H9 (cell line): ENCODE data around the gene IGLL1. TPM values are rescaled to one million over a fixed set of nuclear protein-coding genes. Genes with fewer than 3 reads are reported as not detected.

Source experiments
- DNase-seq: peaks from one replicate; pipeline ENCODE4 v3.0.0-alpha.2; 2017
- H2AFZ ChIP-seq: one replicate; pipeline ENCODE4 v1.6.1; 2013; ENCODE audit warnings: mild to moderate bottlenecking, low read length, control low read depth, moderate library complexity
- H2AK5ac ChIP-seq: 2 replicates; pipeline ENCODE4 v1.6.1; 2013; ENCODE audit warnings: low read length, control low read depth, mixed read lengths; ENCODE audit not compliant: insufficient read length
- H2BK120ac ChIP-seq: one replicate; pipeline ENCODE4 v1.6.1; 2013; ENCODE audit warnings: low read depth, mild to moderate bottlenecking, low read length, control low read depth, inconsistent platforms; ENCODE audit not compliant: poor library complexity, severe bottlenecking
- H2BK12ac ChIP-seq: 2 replicates; pipeline ENCODE4 v1.6.1; 2013; ENCODE audit warnings: low read length, control low read depth, mixed read lengths, low read depth; ENCODE audit not compliant: insufficient read length
- H2BK15ac ChIP-seq: 2 replicates; pipeline ENCODE4 v1.6.1; 2013; ENCODE audit warnings: low read depth, low read length, control low read depth
- H2BK20ac ChIP-seq: one replicate; pipeline ENCODE4 v1.6.1; 2013; ENCODE audit warnings: low read depth, mild to moderate bottlenecking, low read length, control low read depth, inconsistent platforms; ENCODE audit not compliant: poor library complexity, severe bottlenecking
- H2BK5ac ChIP-seq: 2 replicates; pipeline ENCODE4 v1.6.1; 2013; ENCODE audit warnings: low read length, control low read depth, mixed read lengths; ENCODE audit not compliant: insufficient read length
- H3K14ac ChIP-seq: 2 replicates; pipeline ENCODE4 v1.6.1; 2013; ENCODE audit warnings: low read length, control low read depth; ENCODE audit not compliant: insufficient read depth
- H3K18ac ChIP-seq: 2 replicates; pipeline ENCODE4 v1.6.1; 2013; ENCODE audit warnings: low read depth, mild to moderate bottlenecking, mixed read lengths, low read length, control low read depth; ENCODE audit not compliant: insufficient read length
- H3K23ac ChIP-seq: 2 replicates; pipeline ENCODE4 v1.6.1; 2013; ENCODE audit warnings: low read length, control low read depth, mixed read lengths, low read depth; ENCODE audit not compliant: insufficient read length
- H3K23me2 ChIP-seq: 2 replicates; pipeline ENCODE4 v1.6.1; 2013; ENCODE audit warnings: low read depth, mild to moderate bottlenecking, mixed read lengths, low read length, control low read depth; ENCODE audit not compliant: insufficient read length, poor library complexity, severe bottlenecking
- H3K27ac ChIP-seq: 2 replicates; pipeline ENCODE4 v1.5.1; 2013; ENCODE audit warnings: low read length, control low read depth, mixed read lengths, low read depth; ENCODE audit not compliant: insufficient read length
- H3K27me3 ChIP-seq: 2 replicates; pipeline ENCODE4 v1.6.1; 2013; ENCODE audit warnings: low read length, control low read depth, inconsistent platforms; ENCODE audit not compliant: insufficient read depth
- H3K4ac ChIP-seq: 2 replicates; pipeline ENCODE4 v1.6.1; 2013; ENCODE audit warnings: low read depth, mild to moderate bottlenecking, control low read depth, inconsistent platforms, low read length, moderate library complexity
- H3K4me1 ChIP-seq: 2 replicates; pipeline ENCODE4 v1.6.1; 2013; ENCODE audit warnings: low read length, control low read depth, inconsistent platforms; ENCODE audit not compliant: insufficient read depth
- H3K4me2 ChIP-seq: 2 replicates; pipeline ENCODE4 v1.6.1; 2013; ENCODE audit warnings: low read length, control low read depth, mixed read lengths; ENCODE audit not compliant: insufficient read length, insufficient read depth
- H3K56ac ChIP-seq: 2 replicates; pipeline ENCODE4 v1.6.1; 2013; ENCODE audit warnings: low read depth, mild to moderate bottlenecking, mixed read lengths, low read length, control low read depth; ENCODE audit not compliant: insufficient read length
- H3K79me1 ChIP-seq: 2 replicates; pipeline ENCODE4 v1.6.1; 2013; ENCODE audit warnings: low read depth, mild to moderate bottlenecking, moderate library complexity, low read length, control low read depth, inconsistent platforms; ENCODE audit not compliant: insufficient read depth, poor library complexity, severe bottlenecking
- H3K79me2 ChIP-seq: 2 replicates; pipeline ENCODE4 v1.6.1; 2013; ENCODE audit warnings: low read length, control low read depth, inconsistent platforms; ENCODE audit not compliant: insufficient read depth
- H3K9ac ChIP-seq: 2 replicates; pipeline ENCODE4 v1.6.1; 2013; ENCODE audit warnings: low read length, control low read depth, mixed read lengths; ENCODE audit not compliant: insufficient read length; ENCODE audit errors: extremely low read depth
- H3K9me3 ChIP-seq: one replicate; pipeline ENCODE4 v1.6.1; 2013; ENCODE audit warnings: low read depth, low read length, inconsistent platforms; ENCODE audit not compliant: control insufficient read depth
- H3T11ph ChIP-seq: one replicate; pipeline ENCODE4 v1.6.1; 2013; ENCODE audit warnings: mild to moderate bottlenecking, low read length, control low read depth, inconsistent platforms
- H4K20me1 ChIP-seq: one replicate; pipeline ENCODE4 v1.6.1; 2013; ENCODE audit not compliant: control insufficient read depth, insufficient read length, insufficient read depth
- H4K5ac ChIP-seq: 2 replicates; pipeline ENCODE4 v1.6.1; 2013; ENCODE audit warnings: low read depth, mild to moderate bottlenecking, mixed read lengths, low read length, control low read depth; ENCODE audit not compliant: insufficient read length
- H4K8ac ChIP-seq: replicated peaks from 2 replicates; pipeline ENCODE4 v1.6.1; 2013; ENCODE audit warnings: low read length, control low read depth, mixed read lengths, low read depth; ENCODE audit not compliant: insufficient read length
- H4K91ac ChIP-seq: 2 replicates; pipeline ENCODE4 v1.6.1; 2013; ENCODE audit warnings: low read depth, mild to moderate bottlenecking, moderate library complexity, mixed read lengths, low read length, control low read depth; ENCODE audit not compliant: insufficient read length
- H3K27ac Mint-ChIP-seq, 3 experiments: 2 replicates in 2 of 3; 3 replicates in 1 of 3; pipeline ENCODE4 v1.8.0; 2020 to 2021; ENCODE audit warnings: mixed read lengths in 3 of 3, mild to moderate bottlenecking in 1 of 3, moderate library complexity in 1 of 3
- H3K27me3 Mint-ChIP-seq: 2 replicates; pipeline ENCODE4 v1.8.0; 2021; ENCODE audit warnings: low read depth, mild to moderate bottlenecking, moderate library complexity, mixed read lengths
- H3K36me3 Mint-ChIP-seq, 3 experiments: 2 replicates in 2 of 3; 3 replicates in 1 of 3; pipeline ENCODE4 v1.8.0; 2020 to 2021; ENCODE audit warnings: low read depth in 3 of 3, mixed read lengths in 3 of 3; ENCODE audit not compliant: insufficient read depth in 1 of 3
- H3K4me1 Mint-ChIP-seq, 2 experiments: 2 replicates each; pipeline ENCODE4 v1.8.0; 2020; ENCODE audit warnings: mixed read lengths in 2 of 2
- H3K4me3 Mint-ChIP-seq, 2 experiments: 2 replicates in 1 of 2; 3 replicates in 1 of 2; pipeline ENCODE4 v1.8.0; 2020 to 2021; ENCODE audit warnings: mild to moderate bottlenecking in 2 of 2, mixed read lengths in 2 of 2, moderate library complexity in 1 of 2
- H3K9me3 Mint-ChIP-seq, 2 experiments: 2 replicates in 1 of 2; 3 replicates in 1 of 2; pipeline ENCODE4 v1.8.0; 2020; ENCODE audit warnings: mild to moderate bottlenecking in 2 of 2, mixed read lengths in 2 of 2, moderate library complexity in 1 of 2
- WGBS: extraction: QIAGEN DNeasy Blood & Tissue Kit; methylation state at CpG from one replicate; pipeline ENCODE4 v1.1.7; 2013; ENCODE audit warnings: missing lambda C conversion rate, low lambda C conversion rate, mixed read lengths; ENCODE audit not compliant: insufficient read length; ENCODE audit errors: extremely low coverage; 5-methylcytosine and 5-hydroxymethylcytosine counted together
- total RNA-seq: library from RNA; stranded (reverse); gene quantifications from 2 replicates; pipeline ENCODE4 v1.2.1, GENCODE V29; 2021
- TF ChIP-seq, protein P1 (sequence below): fragments of 200-600 bp; sonication (generic); conservative IDR thresholded peaks from 3 replicates; pipeline ENCODE4 v1.8.0; 2021; ENCODE audit warnings: antibody characterized with exemption, mild to moderate bottlenecking

IGLL1 gene
- total RNA-seq, 1 experiment from 2014 or later, result not detected

DNA sequence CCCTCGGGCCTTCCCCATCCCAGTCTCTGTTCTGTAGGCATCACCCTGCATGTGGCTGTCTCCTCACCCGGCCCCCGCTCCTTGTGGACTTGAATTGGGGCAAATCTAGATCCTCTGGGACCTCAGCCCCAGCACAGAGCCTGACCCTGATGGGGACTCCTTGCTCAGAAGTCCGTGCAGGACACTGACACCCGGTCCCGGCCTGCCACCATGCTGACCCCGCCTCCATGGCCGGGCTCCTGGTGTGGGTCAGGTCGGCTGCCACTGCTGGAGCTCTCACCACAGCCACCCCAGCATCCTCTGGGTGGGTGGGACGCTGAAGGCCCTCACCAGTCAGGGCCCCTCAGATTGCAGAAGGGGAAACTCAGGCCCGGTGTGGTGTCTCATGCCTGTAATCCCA lies 1.8 kb downstream of the IGLL1 start:
- Histone ChIP-seq H4K20me1 (no peaks in the 10 kb centered on the region), H3K4me1 (no peaks in the 10 kb centered on the region), H3K18ac (no peak overlapping the region), H3K4me2 (no peak overlapping the region), H4K5ac (no peak overlapping the region), H2BK15ac (no peak overlapping the region), H3K4ac (no peak overlapping the region), H3K27me3 (no peaks in the 10 kb centered on the region), H3K14ac (no peak overlapping the region), H3K79me1 (no peaks in the 10 kb centered on the region), H2BK5ac (no peak overlapping the region), H3K23me2 (no peaks in the 10 kb centered on the region), H3K79me2 (no peaks in the 10 kb centered on the region), H2BK12ac (no peak overlapping the region), H3K9me3 (no peaks in the 10 kb centered on the region), H3T11ph (no peak overlapping the region), H2BK120ac (no peak overlapping the region), H2AFZ (no peak overlapping the region), H4K91ac (no peak overlapping the region), H3K23ac (no peak overlapping the region), H2AK5ac (no peak overlapping the region), H3K27ac (no peak overlapping the region), H4K8ac (no peak overlapping the region), H3K9ac (no peak overlapping the region), H3K56ac (no peak overlapping the region), H2BK20ac (no peak overlapping the region)
- peaks cover 48% of the 10 kb centered on the region for H3K27me3 Mint-ChIP-seq
- WGBS, result no CpG with 5 or more reads among the region's 11 CpGs
- no peak for DNase-seq
- H3K27ac Mint-ChIP-seq, result no peak overlapping the region
- no peak overlapping the region for H3K4me3 Mint-ChIP-seq
- no peaks in the 10 kb centered on the region for H3K9me3 Mint-ChIP-seq
- H3K4me1 Mint-ChIP-seq, result peaks cover 0 to 2% of the 10 kb centered on the region in 2 experiments; a peak in 1 of 4 replicates
- TF ChIP-seq, protein P1, sequence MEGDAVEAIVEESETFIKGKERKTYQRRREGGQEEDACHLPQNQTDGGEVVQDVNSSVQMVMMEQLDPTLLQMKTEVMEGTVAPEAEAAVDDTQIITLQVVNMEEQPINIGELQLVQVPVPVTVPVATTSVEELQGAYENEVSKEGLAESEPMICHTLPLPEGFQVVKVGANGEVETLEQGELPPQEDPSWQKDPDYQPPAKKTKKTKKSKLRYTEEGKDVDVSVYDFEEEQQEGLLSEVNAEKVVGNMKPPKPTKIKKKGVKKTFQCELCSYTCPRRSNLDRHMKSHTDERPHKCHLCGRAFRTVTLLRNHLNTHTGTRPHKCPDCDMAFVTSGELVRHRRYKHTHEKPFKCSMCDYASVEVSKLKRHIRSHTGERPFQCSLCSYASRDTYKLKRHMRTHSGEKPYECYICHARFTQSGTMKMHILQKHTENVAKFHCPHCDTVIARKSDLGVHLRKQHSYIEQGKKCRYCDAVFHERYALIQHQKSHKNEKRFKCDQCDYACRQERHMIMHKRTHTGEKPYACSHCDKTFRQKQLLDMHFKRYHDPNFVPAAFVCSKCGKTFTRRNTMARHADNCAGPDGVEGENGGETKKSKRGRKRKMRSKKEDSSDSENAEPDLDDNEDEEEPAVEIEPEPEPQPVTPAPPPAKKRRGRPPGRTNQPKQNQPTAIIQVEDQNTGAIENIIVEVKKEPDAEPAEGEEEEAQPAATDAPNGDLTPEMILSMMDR, result no peak
- H3K36me3 Mint-ChIP-seq, result no peaks in the 10 kb centered on the region
